ENCODE data around the gene MCUB.

The MCUB gene

DNA sequence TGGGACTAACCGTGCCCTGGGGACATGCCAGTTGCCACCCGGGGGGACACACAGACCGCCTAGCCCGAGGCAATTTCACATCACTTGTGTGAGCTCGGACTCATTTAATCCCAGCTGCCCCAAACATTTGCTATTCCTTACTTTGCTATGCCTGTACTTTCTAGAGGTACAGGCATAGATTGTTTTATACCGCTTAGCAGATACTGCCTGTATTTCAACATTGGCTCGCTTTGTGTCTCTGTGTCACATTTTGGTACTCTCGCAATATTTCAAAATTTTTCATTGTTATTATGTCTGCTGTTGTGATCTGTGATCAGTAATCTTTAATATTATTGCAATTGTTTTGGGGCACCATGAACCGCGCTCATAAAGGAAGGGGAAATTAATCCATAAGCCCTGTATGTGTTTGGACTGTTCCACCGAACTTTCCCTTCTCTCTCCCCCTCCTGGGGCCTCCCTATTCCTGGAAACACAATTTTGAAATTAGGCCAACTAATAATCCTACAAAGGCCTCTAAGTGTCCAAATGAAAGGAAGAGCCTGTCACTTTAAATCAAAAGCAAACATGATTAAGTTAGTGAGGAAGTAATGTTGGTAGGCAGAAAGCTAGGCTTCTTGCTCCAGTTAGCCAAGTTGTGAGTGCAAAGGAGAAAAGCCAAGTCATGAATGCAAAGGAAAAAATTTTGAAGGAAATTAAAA, 143.8 kb downstream of the MCUB start:
- no peak for DNase-seq (ENCODE audit: low read depth, low spot score)
- H3K4me3 ChIP-seq (ENCODE audit: low read length), result peak overlapping the region; percentile 79

DNA sequence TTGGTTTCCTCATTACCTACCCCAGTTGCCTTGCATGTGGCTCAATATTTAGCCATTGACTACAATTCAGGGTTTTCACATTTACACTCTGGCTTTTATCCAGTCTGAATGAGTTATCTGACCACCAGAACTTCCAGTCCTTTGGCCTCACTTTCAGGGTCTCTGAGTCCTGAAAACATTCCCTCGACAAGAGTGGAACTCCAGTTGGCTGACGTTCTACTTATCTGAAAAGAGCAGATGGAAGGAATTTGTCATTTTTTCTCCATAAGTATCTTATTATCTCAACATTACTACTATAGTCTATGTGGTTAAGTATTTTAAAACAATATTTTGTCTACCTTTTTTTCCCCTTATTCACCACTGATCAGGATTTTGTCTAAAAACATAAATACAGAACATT, 148.4 kb downstream of the MCUB start:
- no peak overlapping the region for H3K4me3 ChIP-seq (ENCODE audit: low read length)
- DNase-seq (ENCODE audit: low read depth, low spot score), result no peak

DNA sequence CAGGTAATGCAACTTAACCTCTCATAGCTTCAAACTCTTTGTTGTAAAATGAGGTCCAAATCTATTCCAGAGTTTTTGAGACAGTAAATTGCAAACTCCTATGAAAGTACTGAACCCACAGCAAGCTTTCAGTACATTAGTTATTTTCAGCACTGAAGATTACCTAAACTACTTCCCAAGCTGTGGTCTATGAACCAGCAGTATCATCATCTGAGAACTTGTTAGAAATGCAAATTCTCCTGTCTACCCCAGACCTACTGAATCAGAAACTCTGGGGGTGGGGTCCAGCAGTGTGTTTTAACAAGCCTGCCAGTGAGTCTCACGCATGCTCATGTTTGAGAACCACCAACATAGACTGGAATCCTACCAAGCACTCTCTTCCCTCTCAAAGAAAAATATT, 148.9 kb downstream of the MCUB start:
- no peak overlapping the region for H3K4me3 ChIP-seq (ENCODE audit: low read length)
- no peak for DNase-seq (ENCODE audit: low read depth, low spot score)

DNA sequence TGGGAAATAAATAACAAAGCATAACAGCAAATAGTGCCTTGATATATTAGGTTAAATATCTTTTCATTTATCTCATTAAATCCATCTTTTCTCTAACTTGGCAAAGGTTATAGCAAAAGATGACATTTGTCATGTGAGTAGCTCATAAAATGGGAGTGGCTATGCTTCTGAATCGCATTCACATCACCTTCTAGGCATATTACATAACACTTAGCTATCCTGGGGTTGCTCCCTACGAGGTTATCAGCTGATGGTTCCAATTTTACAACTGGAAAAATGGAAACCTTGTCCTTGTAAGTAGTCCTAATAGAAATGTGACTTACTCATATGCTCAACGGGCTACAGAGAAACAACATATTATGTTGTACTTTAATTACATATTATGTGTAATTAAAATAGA, 153.5 kb downstream of the MCUB start:
- no peak overlapping the region for H3K4me3 ChIP-seq (ENCODE audit: low read length)

DNA sequence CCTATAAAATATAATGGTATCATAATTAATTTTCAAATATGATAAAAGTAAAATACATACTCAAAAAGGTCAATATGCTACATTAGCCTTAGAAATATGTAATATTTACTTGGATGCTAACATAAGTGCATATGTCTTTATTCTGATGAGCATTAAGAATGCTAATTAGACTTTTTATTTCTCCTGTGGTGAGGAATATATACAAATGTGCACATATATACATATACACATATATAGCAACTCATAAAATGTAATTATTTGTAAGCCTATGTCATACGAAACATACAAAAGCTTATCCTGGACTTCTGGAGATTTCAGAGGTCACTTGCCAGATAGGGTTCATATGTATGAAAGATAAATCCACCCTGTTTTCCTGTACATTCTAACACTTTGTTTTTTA, 158.7 kb downstream of the MCUB start:
- no peak for DNase-seq (ENCODE audit: low read depth, low spot score)
- no peak overlapping the region for H3K4me3 ChIP-seq (ENCODE audit: low read length)

More for the DNA sequence above, 153.5 kb downstream of the MCUB start:
- no peak for DNase-seq (ENCODE audit: low read depth, low spot score)

DNA sequence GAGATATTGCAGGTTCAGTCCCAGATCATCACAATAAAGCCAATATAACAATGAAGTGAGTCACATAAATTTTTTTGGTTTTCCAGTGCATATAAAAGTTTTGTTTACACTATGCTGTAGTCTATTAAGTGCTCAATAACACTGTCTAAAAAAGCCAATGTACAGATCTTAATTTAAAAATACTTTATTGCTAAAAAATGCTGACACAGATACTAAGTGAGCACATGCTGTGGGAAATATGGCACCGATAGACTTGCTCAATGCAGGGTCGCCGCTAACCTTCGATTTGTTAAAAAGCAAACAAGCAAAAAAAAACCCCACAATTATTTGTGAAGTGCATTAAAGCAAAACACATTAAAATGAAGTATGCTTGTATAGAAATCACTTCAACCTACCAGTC, 159.6 kb downstream of the MCUB start:
- no peak for DNase-seq (ENCODE audit: low read depth, low spot score)
- no peak overlapping the region for H3K4me3 ChIP-seq (ENCODE audit: low read length)

DNA sequence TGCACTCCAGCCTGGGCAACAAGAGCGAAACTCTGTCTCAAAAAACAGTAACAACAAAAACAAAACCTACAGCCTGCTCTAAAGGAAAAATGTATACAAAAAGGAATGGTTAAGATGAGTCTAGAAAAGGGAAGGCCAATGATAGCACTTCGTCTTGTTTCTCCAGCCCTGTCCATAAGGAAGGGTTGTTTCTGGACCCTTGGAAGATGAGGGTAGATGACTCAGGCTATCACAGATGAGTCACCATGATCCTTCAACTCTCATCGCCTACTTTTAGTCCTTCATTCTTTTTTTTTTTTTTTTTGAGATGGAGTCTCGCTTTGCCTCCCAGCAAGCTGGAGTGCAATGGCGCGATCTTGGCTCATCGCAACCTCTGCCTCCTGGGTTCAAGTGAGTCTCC, 161.0 kb downstream of the MCUB start:
- H3K4me3 ChIP-seq (ENCODE audit: low read length), result no peak overlapping the region
- DNase-seq (ENCODE audit: low read depth, low spot score), result no peak

DNA sequence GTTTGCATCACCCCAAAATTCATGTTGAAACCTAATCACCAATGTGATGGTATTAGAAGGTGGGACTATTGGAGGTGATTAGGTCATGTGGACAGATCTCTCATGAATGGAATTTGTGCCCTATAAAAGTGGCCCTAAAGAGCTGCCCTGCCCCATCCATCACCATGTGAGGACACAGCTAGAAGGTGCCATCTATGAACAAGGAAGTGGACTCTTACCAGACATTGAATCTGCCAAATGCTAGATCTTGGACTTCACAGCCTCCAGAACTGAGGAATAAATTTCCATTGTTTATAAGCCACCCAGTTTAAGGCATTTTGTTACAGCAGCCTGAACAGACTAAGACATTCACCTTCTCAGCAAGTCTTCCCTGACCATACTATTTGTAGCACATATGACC, 162.3 kb downstream of the MCUB start:
- no peak overlapping the region for H3K4me3 ChIP-seq (ENCODE audit: low read length)
- no peak for DNase-seq (ENCODE audit: low read depth, low spot score)

DNA sequence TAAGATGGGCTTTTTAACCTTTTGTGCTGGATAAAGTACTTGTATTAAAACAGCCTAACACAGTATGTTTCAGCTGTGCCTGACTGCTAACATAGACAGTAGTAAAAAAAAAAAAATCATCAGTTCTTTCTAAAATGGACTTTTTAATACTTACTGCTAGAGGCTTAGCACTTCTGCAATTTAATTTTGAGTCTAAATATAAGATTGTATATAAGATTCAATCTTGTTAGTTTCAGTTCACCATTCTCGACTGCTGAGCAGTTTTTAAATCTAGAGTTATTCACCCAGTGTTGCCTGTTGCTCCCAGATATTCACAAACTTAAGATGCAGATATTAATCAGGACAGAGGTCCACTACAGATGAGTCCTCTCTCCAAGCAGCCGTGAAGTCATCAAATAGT, 163.1 kb downstream of the MCUB start:
- no peak for DNase-seq (ENCODE audit: low read depth, low spot score)
- no peak overlapping the region for H3K4me3 ChIP-seq (ENCODE audit: low read length)

DNA sequence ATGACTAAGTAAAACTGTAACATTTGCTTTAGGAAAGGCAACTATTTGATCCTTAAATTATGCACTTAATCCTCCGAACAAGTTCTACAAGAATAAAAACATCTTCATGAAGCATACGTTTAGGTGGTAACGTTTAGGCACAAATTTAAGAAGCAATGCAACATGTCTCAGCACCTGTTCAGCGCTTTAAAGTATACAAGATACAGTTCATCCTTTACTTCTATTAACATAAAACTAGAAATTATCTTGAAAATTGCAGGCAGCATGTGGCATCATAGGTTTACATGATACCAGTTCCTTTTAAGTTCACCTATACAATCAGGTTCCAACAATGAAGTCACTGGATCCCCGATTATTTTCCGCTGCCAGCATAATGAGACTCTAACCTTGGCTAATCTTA, 168.3 kb downstream of the MCUB start:
- no peak overlapping the region for H3K4me3 ChIP-seq (ENCODE audit: low read length)
- no peak for DNase-seq (ENCODE audit: low read depth, low spot score)

DNA sequence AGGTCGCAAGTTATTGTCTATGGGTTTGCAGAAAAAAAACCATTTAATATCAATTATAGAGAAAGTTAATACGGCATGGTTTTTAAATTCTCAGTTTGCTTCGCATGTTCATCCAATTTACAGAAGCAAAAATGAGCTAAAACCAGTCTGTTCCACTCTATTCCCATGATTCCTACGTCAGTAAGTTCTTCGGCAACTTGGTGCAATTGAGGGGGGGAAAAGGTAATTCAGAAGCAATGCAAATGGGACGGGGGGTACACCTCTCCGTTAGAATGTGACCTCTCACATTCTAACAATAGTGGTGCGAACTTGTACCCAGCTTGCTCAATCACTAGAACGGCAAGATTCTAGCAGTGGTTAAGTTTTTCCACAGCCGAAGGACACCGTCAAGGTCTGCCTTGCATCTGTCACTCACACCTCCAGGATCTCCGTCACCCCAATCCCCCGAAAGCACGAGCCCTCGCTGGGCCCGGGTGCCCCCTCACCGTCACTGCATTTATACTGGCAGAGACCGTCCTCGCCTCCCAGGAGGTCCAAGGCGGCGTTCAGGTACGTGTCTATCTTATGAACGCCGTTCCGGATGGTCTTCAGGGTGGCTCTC, 169.2 kb downstream of the MCUB start:
- no peak for DNase-seq (ENCODE audit: low read depth, low spot score)
- peak overlapping the region; percentile 74 for H3K4me3 ChIP-seq (ENCODE audit: low read length)

DNA sequence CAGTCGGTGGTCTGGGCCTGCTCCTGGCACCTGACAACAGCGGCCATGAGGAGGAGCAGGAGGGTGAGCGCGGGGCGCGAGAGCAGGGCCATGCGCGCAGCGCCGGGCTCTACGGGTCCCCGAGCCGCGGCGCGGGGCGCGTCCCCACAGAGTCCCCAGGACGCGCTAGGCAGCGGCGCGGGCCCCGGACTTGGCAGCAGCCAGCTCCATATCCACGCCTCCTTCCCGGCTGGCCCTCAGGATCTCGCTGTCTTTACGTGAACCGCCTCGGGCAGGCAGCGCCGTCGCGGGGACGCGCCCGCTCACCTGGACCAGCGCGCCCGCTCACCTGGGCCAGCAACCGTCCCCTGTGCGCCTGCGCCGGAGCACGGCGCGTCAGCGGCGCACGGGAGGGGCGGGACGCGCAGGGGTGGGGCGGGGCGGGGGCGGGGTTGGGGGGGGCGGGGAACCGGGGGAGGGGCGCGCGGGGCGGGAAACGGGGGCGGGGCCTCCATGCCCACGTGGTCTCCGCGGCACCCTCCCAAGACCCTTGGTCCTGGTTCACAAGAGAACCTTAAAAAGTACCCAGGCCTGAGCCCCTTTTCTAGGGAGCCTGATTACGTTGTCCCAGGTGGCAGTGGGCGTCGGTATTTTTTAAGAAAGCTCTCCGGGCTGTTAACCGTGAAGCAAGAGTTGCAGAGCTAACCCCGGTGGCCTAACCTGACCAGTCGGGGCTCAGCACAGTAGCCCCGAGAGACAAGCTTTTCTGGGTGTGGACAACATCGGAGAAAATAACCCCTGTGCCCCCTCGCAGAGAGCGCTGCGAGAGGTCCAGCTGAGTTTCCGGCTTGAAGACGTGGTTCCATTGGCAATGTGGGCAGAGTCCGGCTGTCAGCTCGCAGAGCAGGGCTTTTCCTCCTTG, 169.9 kb downstream of the MCUB start, which contains the start of gene PLA2G12A:
Gene PLA2G12A (minus strand): TSS at position 353 of the 901 bp plus-strand sequence. CDS start 261 bp downstream, at position 92.
- DNase-seq (ENCODE audit: low read depth, low spot score), result peak; percentile 47
- peak within 1 kb of the TSS; percentile 74 for H3K4me3 ChIP-seq (ENCODE audit: low read length)

DNA sequence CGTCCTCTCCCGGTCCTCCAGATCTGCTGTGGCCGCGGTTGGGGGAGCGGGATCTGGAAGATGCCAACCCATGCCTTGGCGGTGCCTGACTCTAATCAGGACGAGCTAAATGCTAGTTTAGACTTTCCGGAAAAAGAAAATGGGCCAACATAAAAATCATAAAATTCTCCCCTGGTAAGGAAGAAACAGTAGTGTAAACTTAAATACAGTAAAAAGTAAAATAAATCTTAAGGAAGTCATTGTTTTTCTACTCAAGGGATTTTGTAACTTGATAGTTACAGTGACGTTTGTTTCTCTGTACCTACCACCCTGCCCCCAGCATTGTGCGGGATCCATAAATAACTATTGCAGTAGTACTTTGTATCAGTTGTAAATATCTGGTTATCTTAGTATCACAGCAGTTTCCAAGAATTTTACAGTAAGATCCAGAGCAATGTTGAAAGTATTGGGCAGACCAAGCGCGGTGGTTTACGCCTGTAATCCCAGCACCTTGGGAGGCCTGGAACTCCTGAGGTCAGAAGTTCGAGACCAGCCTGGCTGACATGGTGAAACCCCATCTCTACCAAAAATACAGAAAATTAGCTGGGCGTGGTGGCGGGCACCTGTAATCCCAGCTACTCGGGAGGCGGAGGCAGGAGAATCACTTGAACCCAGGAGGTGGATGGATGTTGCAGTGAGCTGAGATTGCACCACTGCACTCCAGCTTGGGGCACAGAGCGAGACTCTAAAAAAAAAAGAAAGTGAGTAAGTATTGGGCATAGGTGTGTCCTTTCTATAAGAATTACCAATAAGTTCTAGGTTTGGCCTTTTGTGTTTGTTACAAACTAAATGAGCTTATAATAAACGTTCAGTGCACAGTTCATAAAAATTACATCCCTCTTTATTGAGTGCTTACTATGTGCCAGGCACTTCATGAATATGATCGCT, 170.8 kb downstream of the MCUB start:
- DNase-seq (ENCODE audit: low read depth, low spot score), result no peak
- H3K4me3 ChIP-seq (ENCODE audit: low read length), result peak overlapping the region; percentile 57

DNA sequence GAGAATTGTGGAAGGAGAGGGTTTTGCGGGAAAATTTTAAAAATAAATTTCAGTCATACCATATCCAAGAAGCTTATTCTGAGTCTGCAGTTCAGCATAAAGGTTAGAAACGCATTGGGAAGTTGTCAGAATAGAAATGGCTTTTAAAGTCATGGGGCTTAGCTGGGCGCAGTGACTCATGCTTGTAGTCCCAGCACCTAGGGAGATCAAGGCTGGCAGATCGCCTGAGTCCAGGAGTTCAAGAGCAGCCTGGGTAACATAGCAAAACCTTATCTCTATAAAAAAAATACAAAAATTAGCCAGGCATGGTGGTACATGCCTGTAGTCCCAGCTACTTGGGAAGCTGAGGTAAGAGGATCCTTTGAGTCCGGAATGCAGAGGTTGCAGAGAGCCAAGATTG, 173.7 kb downstream of the MCUB start:
- no peak overlapping the region for H3K4me3 ChIP-seq (ENCODE audit: low read length)
- DNase-seq (ENCODE audit: low read depth, low spot score), result no peak

DNA sequence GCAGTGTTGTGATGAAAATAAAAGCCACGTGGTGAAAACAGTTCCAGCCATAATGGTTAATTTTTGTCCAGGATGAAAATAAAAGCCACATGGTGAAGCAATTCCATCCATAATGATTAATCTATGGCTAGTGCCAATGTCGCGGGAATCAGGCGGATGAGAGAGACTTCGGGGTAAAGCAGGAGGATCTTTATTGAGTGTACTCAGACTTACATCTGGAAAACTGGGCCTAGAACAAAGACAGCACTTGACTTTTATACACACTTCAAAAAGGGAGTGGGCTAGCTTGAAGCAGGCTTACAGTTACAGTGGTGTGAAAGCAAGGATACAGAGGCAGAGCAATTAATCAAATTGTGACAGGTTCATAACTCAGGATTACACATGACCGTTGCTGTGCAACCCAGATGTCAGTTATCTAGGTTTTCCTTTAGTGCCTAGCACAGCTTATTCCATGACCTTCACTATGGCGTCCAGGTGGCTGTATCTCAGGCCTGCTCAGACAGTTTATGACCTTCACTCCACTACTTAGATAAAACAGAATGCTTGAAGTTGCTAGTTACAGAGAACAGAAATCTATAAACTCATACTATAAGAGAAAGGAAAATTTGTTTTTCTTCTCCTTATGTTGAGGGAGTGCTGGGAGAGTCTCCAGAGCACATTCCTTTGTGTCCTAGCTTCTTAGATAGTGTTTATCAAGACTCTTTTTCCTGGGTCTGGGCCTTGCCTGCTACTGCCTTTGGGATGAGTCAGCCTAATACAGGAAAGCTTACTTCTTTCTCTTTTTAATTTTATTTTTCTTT, 175.7 kb downstream of the MCUB start:
- no peak for DNase-seq (ENCODE audit: low read depth, low spot score)
- H3K4me3 ChIP-seq (ENCODE audit: low read length), result no peak overlapping the region
